Measurements from ENCODE around the gene PSMD1. TPM values are rescaled to one million over a fixed set of nuclear protein-coding genes. Genes with fewer than 3 reads are reported as not detected.

Gene PSMD1
- total and polyA plus RNA-seq, 12 donors, result 38.9 to 226 (median 86.3) TPM

GRCh38 chr2:231115651-231116050 lies 59.0 kb downstream of the PSMD1 start:
- Histone ChIP-seq H3K27ac (peak overlapping the region in 1 of 5 donors; percentile 39), H3K9me3 (replicated peaks in 1 of 3) (peaks cover 0 to 4% (median 0%) of the 10 kb centered on the region in 3 donors), H3K4me1 (replicated peaks in 1 of 2) (peaks cover 15 to 55% of the 10 kb centered on the region in 2 donors), H3K4me3 (no peak overlapping the region), H3K27me3 (no peaks in the 10 kb centered on the region), H3K36me3 (replicated peaks in 1 of 2) (no peaks in the 10 kb centered on the region)
- WGBS, 4 donors, result 74 to 83% (median 81%) methylated on average over 2 of the region's 2 CpGs
- TF ChIP-seq, protein P1, sequence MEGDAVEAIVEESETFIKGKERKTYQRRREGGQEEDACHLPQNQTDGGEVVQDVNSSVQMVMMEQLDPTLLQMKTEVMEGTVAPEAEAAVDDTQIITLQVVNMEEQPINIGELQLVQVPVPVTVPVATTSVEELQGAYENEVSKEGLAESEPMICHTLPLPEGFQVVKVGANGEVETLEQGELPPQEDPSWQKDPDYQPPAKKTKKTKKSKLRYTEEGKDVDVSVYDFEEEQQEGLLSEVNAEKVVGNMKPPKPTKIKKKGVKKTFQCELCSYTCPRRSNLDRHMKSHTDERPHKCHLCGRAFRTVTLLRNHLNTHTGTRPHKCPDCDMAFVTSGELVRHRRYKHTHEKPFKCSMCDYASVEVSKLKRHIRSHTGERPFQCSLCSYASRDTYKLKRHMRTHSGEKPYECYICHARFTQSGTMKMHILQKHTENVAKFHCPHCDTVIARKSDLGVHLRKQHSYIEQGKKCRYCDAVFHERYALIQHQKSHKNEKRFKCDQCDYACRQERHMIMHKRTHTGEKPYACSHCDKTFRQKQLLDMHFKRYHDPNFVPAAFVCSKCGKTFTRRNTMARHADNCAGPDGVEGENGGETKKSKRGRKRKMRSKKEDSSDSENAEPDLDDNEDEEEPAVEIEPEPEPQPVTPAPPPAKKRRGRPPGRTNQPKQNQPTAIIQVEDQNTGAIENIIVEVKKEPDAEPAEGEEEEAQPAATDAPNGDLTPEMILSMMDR (IDR thresholded peaks at IDR 0.05), result no peak
- TF ChIP-seq POLR2A (IDR thresholded peaks at IDR 0.05), result no peak
- intact Hi-C loops (cut with DNase I), result no loop called here
- no peak for DNase-seq

DNA sequence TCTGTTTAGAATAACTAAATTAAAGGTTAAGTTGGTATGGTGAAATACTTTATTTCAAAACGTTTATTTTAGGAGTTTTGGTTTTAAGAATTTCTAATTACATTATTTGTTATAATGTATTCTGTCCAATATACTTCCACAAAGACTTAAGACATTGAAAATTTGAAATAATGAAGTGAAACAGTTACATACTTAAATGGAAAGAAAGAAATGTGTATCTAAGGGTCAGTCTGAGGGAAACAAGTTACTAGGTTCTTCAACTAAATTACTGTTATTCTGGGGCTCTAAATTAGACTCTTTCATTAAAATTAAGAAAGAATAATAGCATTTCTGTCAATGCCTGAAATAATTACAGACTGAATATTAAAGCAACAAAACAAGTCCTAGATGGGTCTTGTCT lies 60.5 kb downstream of the PSMD1 start:
- Histone ChIP-seq H3K27ac (peak overlapping the region in 1 of 5 donors; percentile 17), H3K9me3 (replicated peaks in 1 of 3) (peaks cover 0 to 4% (median 0%) of the 10 kb centered on the region in 3 donors), H3K27me3 (no peaks in the 10 kb centered on the region), H3K4me1 (replicated peaks in 1 of 2) (peaks cover 11 to 46% of the 10 kb centered on the region in 2 donors), H3K4me3 (no peak overlapping the region), H3K36me3 (replicated peaks in 1 of 2) (no peaks in the 10 kb centered on the region)
- no peak for TF ChIP-seq POLR2A (IDR thresholded peaks at IDR 0.05)
- TF ChIP-seq, protein P1 (IDR thresholded peaks at IDR 0.05), result no peak
- 28 to 46% (median 37%) methylated on average over 1 of the region's 1 CpG for WGBS, 4 donors
- intact Hi-C loops (cut with DNase I), result no loop called here
- no peak for DNase-seq

GRCh38 chr2:231117922-231118613 lies 61.4 kb downstream of the PSMD1 start:
- 67 to 74% (median 69%) methylated on average over 4 of the region's 4 CpGs for WGBS, 4 donors
- Histone ChIP-seq H3K27me3 (no peaks in the 10 kb centered on the region), H3K4me1 (replicated peaks in 1 of 2) (peaks cover 11 to 49% of the 10 kb centered on the region in 2 donors), H3K4me3 (peak overlapping the region in 1 of 4 donors; percentile 14), H3K36me3 (replicated peaks in 1 of 2) (no peaks in the 10 kb centered on the region), H3K27ac (peak overlapping the region in 3 of 5 donors; percentile 11 to 33 (median 19)), H3K9me3 (replicated peaks in 1 of 3) (peaks cover 0 to 4% (median 0%) of the 10 kb centered on the region in 3 donors)
- DNase-seq, result no peak
- TF ChIP-seq POLR2A (IDR thresholded peaks at IDR 0.05), result no peak
- TF ChIP-seq, protein P1 (IDR thresholded peaks at IDR 0.05), result no peak
- intact Hi-C loops (cut with DNase I), result no loop called here

GRCh38 chr2:231118614-231118942 lies 61.9 kb downstream of the PSMD1 start:
- DNase-seq, result no peak
- Histone ChIP-seq H3K9me3 (replicated peaks in 1 of 3) (peaks cover 0 to 4% (median 0%) of the 10 kb centered on the region in 3 donors), H3K27me3 (no peaks in the 10 kb centered on the region), H3K4me3 (peak overlapping the region in 1 of 4 donors; percentile 14), H3K4me1 (replicated peaks in 1 of 2) (peaks cover 11 to 53% of the 10 kb centered on the region in 2 donors), H3K36me3 (replicated peaks in 1 of 2) (no peaks in the 10 kb centered on the region), H3K27ac (peak overlapping the region in 2 of 5 donors; percentile 11 to 19)
- intact Hi-C loops (cut with DNase I), result no loop called here
- WGBS, 4 donors, result 56 to 74% (median 66%) methylated on average over 2 of the region's 2 CpGs
- no peak for TF ChIP-seq POLR2A (IDR thresholded peaks at IDR 0.05)
- TF ChIP-seq, protein P1 (IDR thresholded peaks at IDR 0.05), result no peak

All from adrenal gland (tissue), 12 donors.